ENCODE results near the gene PLEKHM3.

The PLEKHM3 gene

GRCh38 chr2:207944334-207944733 is 81.0 kb downstream of the PLEKHM3 start:
- DNase-seq, result no peak

DNA sequence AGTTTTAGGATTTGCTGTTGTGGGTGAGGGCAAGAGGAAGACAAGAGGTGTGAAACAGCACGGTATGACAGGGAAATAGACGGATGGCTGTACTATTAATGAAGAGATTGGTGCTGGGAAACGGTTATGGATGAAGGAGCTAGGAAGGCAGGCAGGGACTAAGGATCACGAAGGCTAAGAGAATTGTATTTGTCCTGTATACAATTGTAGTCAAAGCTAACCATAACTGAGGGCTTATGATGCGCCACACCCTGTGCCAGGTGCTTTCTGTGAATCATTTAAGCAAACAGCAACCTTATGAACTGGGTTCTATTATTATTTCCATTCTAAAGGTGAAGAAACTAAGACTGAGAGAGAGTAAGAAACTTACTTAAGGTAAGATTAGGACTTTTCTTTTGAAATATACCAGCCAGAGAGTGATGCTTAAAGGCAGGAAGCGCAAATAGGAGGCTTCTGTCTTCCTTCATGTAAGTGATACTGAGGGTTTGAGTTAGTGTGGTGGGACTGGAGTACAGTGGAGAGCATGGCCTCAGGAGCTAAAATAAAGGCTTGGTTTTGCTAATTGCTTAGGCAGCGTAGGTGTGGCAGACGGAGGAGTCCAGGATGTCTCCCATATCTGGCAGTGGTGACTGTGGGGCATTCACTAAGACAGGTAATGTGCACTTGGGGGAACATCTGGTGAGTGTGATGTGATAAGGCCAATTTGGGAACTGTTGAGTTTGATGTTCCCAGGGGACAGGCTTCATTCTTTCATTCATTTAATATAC is 85.8 kb downstream of the PLEKHM3 start:
- no peak for DNase-seq

DNA sequence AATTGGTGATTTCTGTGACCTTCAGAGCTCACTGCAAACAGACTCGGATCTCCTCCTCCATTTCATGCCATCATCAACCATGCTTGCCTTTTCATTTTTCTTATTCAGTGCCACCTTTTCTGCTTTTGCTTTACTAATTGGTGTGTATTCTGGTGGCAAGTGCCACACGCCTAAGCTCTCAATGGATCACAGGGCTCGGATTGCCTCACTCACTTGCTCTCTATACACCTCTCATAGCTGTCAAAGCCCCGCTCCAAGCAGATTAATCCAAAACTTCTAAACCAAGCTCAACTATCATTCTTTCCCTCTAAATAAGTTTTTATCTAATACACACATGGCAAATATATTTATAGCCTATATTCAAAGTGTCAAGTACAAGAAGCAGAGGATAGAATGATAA is 86.4 kb downstream of the PLEKHM3 start:
- no peak for DNase-seq

DNA sequence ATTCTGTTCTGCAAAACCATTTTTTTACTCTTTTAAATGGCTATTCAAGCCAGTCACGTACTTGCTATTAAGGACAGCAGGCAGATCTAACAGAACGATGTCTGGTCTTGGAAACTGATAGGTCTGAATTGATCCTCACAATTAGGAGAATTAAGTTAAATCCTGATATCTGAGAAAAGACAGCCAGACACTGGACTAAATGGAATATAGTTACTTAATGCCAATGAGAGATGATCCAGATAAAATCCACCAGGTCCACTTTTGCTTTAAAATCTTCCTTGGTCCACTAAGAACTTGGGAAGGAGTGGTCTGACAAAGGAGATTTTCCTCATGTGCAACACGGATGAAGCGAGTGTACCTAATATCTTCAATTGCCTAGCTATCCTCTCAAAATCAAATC is 86.9 kb downstream of the PLEKHM3 start:
- DNase-seq, result no peak

DNA sequence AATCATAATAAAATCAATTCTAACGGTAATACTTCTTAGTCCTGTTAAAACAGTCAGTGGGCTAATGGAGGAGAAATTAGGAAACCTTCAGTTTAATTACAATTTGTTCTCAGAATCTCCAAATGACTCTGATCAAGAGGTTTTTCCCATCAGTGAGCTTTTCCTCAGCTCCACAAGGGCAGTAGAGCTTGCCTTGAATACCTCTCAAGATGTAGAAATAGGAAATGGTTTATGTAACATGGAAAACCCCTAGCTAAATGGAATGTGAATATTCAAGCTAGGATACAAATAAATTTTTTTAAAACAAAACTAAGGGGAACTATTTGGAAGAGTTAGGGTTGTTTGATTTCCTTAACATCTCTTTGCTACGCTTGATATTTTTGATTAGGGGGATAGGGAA is 87.5 kb downstream of the PLEKHM3 start:
- DNase-seq, result no peak

DNA sequence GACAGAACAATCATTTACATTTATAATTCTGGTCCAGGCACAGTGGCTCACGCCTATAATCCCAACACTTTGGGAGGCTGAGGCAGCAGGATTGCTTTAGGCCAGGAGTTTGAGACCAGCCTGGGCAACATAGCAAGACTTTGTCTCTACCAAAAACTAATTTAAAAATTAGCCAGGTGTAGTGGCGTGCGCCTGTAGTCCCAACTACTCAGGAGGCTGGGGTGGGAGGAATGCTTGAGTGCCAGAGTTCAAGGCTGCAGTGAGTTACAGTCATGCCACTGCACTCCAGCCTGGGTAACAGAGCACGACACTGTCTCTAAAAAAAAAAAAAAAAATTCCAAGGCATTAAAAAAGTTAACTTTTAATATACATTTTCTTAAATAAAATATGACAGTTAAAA is 88.1 kb downstream of the PLEKHM3 start:
- DNase-seq, result no peak

- DNase-seq, result no peak
Observed at GRCh38 chr2:207936380-207936779, 88.9 kb downstream of the PLEKHM3 start.

DNA sequence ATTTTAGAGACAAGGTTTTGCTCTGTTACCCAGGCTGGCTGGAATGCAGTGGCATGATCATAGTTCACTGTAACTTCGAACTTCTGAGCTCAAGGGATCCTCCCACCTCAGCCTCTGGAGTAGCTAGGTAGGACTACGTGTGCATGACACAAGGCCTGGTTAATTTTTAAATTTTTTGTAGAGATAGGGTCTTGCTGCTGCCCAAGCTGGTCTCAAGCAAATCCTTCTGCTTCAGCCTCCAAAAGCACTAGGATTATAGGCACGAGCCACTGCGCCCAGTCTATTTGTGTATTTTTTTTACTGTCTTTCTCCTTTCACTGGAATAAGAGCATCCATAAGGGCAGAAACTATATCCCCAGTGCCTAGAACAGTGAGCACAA is 89.3 kb downstream of the PLEKHM3 start:
- DNase-seq, result no peak

DNA sequence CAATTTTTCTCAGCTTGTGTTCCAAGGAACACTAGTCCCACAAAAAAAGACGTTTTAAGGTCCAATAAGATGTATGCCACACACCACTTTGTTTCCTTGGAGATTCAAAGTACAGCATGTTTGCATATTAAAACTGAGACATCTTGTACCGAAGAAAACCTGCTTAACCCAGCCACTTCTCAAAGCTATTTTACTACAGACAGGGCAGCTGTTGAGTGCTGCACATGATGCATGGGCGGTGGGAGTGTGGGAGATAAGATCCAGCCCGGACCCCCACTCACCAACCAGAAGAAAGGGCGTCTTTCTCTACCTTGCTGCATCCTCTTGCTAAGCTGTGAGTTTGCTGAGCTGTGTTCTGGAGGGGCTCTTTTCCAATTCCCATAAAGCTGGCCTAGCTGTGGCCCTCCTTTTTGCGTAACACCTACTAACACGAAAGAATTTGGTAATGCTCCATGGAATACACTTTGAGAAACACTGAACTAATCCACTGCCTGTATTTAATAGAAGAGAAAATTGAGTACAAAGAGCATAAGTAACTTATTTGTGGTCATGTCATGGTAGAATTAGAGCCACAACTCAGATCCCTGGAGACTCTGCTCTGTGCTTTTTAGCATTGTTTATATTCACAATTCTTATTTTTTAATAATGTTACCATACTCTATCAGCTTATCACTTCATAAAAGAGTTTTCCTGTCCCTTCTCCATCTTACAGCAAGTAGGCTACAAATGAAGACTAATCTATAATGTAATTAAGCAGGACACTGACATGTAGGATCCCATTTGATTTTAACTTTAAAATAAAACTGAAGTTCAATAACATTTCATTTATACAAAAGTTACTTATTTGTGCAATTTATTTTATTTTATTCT is 90.0 kb downstream of the PLEKHM3 start:
- no peak for DNase-seq

- no peak for DNase-seq
Observed at GRCh38 chr2:207934720-207935119, 90.6 kb downstream of the PLEKHM3 start.

DNA sequence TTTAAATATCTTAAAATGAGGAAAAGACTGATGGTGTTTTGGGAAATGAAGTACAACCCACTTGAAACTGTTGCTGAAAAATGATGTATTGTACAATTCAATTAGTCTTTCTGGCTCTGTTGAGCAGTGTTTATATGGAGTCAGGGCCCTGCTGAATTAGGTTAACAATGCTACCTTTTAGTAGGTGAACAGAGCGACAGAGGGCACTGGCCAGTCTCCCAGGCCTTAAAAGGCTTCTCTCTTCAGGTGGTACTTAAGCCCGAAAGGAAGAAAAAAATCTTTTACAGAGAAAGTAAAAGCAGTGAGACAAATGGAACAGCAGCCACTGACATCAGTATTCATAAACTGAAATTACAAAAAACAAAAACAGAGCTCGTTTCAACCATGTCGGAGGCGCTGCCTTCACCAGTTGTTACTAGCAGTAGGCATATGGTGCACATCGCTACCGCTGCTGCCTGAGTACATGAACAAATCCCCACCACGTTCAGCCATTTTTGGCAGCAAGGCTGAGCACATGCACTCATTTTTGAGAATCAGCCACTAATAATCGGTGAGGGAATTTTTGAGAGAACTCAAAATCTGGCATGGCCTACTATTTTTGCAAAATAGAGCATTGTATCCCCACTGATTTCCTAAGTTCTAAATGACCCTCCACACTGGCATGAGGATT is 91.8 kb downstream of the PLEKHM3 start:
- DNase-seq, result peak; percentile 12

- DNase-seq, result no peak
Observed at GRCh38 chr2:207932106-207932505, 93.2 kb downstream of the PLEKHM3 start.

DNA sequence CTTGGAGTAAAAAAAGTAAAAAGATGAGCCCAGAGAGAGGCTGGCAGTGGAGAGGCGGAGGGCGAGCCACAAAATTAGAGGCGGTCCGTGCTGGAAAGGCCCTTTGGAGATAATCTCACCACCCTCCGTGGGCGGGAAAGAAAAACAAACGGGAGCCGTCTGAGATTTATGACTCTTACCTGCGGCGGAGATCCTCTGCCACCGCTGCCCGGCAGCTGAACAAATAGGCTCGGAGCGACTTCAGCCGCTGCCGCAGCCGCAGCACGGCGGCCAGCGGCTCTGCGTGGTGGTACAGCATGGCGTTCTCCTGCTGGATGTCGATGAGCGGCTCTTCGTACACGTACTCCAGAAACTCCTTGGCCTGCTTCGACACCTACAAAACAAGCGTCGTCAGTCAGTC is 94.6 kb downstream of the PLEKHM3 start:
- no peak for DNase-seq

GRCh38 chr2:207929923-207930322 is 95.4 kb downstream of the PLEKHM3 start:
- no peak for DNase-seq

GRCh38 chr2:207928079-207928478 is 97.2 kb downstream of the PLEKHM3 start:
- no peak for DNase-seq

DNA sequence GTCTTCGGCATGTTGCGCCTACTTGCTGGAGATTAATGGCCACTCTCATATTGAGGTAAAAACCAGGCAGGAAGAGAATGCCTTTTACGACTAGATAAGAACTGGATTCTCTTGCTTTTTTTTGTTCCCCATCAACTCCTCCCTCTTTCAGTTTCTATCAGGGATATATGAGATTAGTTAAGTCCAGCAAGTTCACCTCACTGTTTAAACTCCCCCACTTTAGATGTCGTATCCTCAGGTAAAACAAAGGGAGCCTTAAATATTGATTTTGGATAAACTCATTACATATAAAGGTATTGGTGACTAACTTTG is 98.4 kb downstream of the PLEKHM3 start:
- no peak for DNase-seq

DNA sequence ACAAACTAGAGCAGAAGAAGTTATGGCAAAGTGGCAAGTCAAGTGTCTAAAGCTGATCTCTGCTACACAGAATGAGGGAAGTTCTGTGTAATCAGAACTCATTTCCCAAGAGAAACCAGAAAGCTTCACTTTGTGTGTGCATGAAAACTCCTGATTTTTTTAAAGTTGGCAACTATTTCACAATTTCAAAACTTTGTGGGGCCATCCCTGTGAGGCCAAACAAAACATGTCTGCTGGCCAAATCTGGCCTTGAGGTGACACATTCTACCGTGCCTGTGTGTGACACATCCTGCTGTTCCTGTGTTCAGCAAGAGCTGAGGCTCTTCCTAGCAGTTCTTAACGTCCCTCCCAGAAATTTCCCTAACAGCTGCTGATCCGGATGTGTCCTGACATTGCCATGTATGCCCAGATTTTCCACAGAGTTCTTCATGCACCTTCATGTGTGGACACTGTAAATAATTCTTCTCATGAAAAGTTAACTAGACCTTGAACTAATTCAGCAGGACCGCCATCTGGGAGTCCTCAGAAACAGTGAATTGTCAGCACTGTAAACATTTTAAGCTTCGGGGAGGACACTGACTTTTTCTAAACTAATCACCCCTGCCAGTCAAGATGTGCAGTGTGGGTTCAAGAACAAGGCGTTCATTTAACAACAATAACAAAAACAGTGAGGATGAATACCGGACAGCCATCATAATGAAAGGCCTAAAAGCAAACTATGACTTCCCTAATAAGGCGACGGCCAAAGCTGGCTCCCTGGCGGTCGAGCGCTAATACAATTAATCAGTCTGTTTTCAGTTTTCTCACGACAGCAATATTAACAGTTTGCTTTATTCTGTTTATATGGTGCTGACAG is 99.0 kb downstream of the PLEKHM3 start:
- no peak for DNase-seq

- DNase-seq, result no peak
Observed at GRCh38 chr2:207925601-207926000, 99.7 kb downstream of the PLEKHM3 start.

GRCh38 chr2:207921606-207922005 is 103.7 kb downstream of the PLEKHM3 start:
- no peak for DNase-seq

DNA sequence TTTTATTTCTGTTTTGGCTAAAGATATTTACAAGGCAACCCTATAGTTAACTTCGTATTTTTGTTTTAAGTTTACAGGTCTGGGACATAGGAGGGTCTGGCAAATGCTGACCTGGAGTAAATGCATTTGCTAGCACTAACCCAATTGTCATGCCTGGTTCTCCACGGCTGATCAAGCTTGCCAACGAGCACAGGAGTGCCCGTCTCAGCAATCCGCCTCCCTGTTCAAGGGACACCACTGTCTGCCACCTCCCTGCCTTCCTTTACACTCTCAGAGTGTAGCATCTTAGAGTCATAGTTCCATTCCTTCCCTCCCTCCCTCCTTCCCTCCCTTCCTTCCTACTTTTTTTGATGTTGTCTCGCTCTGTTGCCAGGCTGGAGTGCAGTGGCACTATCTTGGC is 104.6 kb downstream of the PLEKHM3 start:
- no peak for DNase-seq

GRCh38 chr2:207920321-207920720 is 105.0 kb downstream of the PLEKHM3 start:
- no peak for DNase-seq

GRCh38 chr2:207919164-207919919 is 106.0 kb downstream of the PLEKHM3 start:
- no peak for DNase-seq
